ENCODE results near the gene CD6.

DNA sequence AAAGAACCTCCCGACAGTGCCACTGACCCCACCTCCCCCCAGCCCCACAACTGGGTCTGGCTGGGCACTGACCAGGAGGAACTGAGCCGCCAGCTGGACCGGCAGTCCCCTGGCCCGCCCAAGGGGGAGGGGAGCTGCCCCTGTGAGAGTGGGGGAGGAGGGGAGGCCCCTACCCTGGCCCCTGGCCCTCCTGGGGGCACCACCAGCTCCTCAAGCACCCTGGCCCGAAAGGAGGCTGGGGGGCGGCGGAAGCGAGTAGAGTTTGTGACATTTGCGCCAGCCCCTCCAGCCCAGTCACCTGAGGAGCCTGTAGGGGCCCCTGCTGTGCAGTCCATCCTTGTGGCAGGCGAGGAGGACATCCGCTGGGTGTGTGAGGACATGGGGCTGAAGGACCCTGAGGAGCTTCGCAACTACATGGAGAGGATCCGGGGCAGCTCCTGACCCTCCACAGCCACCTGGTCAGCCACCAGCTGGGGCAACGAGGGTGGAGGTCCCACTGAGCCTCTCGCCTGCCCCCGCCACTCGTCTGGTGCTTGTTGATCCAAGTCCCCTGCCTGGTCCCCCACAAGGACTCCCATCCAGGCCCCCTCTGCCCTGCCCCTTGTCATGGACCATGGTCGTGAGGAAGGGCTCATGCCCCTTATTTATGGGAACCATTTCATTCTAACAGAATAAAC, 34.9 kb upstream of the CD6 start:
- TF ChIP-seq CTCF (IDR thresholded peaks at IDR 0.05) (no peak), POLR2A (IDR thresholded peaks at IDR 0.05) (no peak)

All from heart left ventricle (tissue), 13 donors.